GM21381 (cell line): ENCODE results near the gene TNS1.

Experiments
- ATAC-seq: cut with Tn5 transposase; IDR thresholded peaks from one replicate; pipeline ENCODE4 v1.9.1; 2021; ENCODE audit warnings: mild to moderate bottlenecking, moderate library complexity; ENCODE audit not compliant: unreplicated experiment

Gene TNS1

DNA sequence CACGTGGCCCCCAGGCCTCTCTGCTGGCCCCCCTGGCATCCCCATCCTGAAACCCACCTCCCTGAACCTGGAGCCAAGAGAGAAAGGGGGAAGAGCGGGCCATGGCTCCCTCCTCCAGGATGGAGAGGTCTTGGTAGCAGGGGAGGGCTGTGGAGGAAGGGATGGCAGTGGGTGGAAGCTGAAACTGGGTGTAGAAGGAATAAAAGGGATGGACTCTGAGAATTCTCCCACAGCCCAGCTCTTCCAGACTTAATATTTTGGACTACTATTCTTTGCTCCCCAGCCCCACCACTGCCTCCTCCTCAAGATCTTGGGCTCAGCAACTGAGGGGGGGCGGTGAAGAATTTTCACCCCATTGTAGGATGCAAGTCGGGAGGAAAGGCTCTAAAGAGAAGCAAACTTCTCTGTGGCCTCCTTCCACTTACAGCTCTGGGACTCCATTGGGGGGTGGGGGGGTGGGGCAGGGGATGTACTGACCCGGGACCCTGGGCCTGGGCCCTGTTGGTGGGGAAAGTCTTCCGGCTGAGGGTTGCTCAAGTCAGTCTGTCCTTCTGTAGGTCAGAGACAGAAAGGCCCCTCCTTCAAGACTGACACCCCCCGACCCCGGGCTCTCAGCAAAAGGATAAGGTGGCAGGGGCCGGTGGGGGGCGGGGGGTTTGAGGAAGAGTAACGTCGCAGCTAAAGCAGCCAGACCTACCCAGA is 501 bp downstream of the TNS1 start:
- ATAC-seq, result no peak

DNA sequence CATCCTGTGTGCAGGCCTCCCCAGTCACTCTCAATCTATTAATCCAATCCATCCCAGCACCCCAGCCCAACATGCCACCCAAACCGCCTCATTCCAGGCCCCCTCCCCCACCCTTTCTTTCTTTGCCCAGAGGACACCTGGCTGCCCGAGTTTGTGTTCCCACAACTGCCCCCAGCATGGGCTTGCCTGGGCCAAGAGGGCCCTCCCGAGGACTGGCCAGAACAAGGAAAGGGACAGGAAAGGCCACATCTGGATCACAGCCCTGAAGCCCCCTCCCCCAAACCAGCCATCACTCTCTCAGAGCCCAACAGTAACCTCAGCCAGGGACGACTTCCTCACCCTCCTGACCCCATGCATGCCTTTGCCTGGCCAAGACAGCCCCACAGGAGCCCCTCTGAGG is 1.2 kb downstream of the TNS1 start:
- ATAC-seq, result no peak

GRCh38 chr2:218000136-218000535 is 2.7 kb downstream of the TNS1 start:
- ATAC-seq, result no peak

DNA sequence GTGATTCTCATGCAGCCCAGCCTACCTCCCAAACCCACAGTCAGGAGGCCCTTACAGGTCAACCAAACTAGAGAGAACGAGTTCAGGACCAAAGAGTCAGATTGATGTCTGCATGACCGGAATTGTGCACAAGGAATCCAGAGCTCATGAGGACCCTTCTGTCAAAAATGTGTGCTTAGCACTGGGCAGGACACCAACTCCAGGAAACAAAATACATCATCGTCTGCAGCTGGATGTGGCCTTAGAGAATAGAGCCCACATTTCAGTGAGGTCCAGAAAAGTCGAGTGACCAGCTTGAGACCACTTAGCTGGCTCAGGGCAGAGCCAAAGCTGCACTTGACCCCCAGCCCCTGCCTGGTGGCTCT is 3.2 kb downstream of the TNS1 start:
- ATAC-seq, result no peak

- no peak for ATAC-seq
Observed at GRCh38 chr2:217998926-217999594, 3.7 kb downstream of the TNS1 start.

GRCh38 chr2:217997510-217997909 is 5.3 kb downstream of the TNS1 start:
- ATAC-seq, result no peak

GRCh38 chr2:217996361-217996760 is 6.4 kb downstream of the TNS1 start:
- ATAC-seq, result no peak

- ATAC-seq, result no peak
Observed at GRCh38 chr2:217995731-217996231, 7.0 kb downstream of the TNS1 start.

GRCh38 chr2:217994776-217995274 is 8.0 kb downstream of the TNS1 start:
- no peak for ATAC-seq

GRCh38 chr2:217993817-217994463 is 8.9 kb downstream of the TNS1 start:
- ATAC-seq, result no peak

DNA sequence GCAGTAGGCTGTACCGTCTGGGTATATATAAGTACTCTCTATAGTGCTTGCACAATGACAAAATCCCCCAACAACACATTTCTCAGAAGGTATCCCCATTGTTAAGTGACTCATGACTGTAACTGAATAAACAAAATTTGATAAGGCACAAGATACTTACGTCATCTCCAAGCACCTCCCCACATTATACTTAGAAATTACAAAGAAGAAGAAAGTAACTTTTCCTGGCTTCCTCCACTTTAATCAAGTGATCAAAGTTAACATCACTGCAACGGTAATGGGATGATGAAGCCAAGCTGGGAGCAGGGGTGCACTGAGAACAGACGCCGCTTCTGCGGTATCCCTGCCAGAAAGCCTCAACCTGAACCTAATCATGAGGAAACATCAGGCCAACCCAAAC is 9.7 kb downstream of the TNS1 start:
- ATAC-seq, result no peak

- ATAC-seq, result no peak
Observed at GRCh38 chr2:217992061-217992460, 10.7 kb downstream of the TNS1 start.

- no peak for ATAC-seq
Observed at GRCh38 chr2:217990791-217991465, 11.9 kb downstream of the TNS1 start.

DNA sequence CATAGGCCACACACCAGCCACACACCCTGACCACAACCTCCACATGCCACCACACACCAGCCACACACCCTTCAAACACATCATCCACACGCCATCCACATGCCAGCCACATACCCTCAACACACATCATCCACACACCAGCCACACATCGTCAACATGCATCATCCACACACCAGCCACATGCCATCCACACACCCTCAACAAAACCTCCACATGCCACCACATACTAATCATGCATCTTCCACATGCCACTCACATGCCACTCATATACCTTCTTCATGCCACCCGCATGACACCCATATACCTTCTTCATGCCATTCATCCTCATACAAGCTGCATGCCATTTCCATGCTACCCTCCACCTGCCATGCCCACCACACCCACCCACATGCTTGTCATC is 12.4 kb downstream of the TNS1 start:
- no peak for ATAC-seq

- no peak for ATAC-seq
Observed at GRCh38 chr2:217989221-217989948, 13.4 kb downstream of the TNS1 start.

- ATAC-seq, result no peak
Observed at GRCh38 chr2:217988840-217989204, 14.0 kb downstream of the TNS1 start.

DNA sequence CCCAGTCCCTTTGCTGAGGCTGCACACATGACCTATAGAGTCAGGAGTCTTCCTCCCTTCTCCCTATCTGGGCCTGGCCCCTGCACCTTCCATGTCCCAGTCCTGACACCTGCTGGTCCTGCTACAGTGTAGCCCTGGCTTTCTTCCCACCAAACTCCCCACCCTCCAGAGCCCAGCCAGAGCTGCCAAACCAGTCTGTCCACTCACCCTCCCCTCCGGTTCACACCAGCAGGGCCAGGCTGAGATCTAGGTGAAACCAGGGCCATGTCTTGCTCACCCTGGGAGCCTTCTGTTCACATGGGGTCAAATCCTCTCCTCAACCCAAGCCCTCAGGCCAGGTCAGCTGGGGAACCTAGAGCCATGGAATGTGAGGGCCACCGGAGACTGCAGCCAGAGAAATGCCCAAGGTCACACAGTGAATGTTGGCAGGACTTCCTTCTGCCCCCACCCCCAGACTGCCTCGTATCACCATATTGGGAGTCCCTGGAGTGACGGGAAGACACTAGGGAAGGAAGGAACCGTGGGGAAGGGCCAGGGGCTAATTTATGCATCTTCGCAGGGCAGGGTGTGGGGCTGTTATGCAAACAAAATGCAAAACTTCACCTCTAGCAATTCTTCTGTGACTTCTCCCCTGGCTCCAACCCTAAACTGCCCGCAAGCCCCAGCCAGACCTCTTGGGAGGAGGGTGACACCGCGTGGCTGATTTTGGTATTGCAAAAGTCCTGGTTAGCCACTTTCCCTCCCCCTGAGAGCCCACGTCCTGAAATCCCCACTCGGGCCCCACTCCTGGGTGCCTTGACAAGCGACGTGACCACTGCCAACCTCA is 14.6 kb downstream of the TNS1 start:
- ATAC-seq, result no peak

DNA sequence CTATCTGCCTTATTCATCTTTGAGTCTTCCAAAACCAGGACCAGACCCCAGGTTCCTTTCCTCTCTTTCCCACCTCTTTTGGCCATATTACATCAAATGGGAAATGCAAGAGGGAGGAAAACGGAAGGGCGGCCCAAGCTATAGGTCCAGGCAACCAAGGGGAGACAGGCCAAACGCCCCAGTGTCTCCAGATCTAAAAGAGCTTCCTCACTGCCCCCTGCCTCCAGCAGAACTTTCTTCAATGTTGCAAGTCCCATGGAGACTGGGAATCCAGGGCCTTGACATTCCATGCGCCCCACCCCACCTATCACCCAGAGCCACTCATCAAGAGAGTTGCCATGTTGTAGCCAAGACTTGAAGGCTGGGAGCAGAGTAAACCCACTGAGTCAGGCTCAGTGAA is 15.4 kb downstream of the TNS1 start:
- no peak for ATAC-seq

DNA sequence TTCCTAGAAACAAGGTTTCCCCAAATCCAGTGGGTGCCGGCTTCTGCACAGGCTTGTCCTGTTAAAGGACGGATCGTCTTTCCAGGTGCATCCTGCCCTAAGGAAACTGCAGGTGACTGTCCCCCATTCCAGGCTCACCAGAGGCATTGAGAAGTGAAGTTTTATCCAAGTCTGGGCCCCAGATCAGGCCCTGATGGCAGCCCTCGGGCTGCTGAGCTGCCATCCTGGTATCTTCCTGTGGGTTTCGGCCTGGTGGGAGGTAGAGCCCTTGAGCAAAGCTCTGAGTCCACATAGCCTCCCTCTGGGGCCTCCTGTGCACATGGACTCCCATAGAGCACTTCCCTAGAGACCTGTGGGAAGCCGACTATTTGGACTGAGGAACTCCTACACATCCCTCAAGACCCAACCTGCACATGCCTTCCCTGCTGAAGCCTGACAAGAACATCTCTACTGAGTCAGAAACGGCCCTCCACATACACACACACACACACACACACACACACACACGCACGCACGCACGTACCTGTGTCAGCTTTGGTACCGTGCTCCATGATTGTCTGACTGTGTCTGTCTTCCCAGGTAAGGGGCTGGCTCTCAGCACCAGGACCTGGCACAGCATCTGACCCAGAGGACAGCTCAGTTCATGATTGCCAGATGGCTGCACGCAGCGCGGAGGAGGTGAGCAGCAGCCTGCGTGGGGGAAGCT is 16.4 kb downstream of the TNS1 start:
- ATAC-seq, result no peak
